LNCaP clone FGC (cell line): Measurements from ENCODE around the gene ASB7.
A peak's percentile ranks its signal among the peaks of the same experiment; 100 is the strongest.

Experiments
- DNase-seq: peaks from one replicate; pipeline ENCODE4 v3.0.0-alpha.2; 2011; ENCODE audit warnings: low read depth
- H3K4me3 ChIP-seq: 2 replicates; pipeline ENCODE4 v1.5.1; 2011; ENCODE audit warnings: mild to moderate bottlenecking, low read depth, low read length, control low read depth
- CTCF ChIP-seq: IDR thresholded peaks from 2 replicates; pipeline ENCODE4 v1.5.1; 2012; ENCODE audit warnings: mild to moderate bottlenecking; ENCODE audit not compliant: control insufficient read depth, insufficient read depth; ENCODE audit errors: extremely low read depth

Gene ASB7

DNA sequence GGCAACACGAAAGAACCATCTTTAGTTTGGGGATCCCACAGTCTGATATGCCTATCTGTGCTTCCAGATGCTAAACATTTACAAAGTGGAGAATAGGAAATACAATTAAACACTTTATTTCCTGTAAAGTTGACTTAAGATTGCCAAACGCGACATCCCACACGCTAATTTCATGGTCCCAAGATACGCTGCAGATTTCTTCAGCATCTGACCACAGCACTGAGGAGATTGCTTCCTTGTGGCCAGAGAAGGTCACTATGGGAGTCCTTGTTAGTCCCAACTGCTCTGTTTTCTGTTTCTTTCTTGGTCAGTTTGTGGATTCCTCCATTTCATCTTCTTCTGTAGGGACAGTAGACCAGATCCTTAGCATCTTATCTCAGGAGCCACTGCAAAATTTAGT, 43.3 kb downstream of the ASB7 start:
- no peak overlapping the region for H3K4me3 ChIP-seq
- TF ChIP-seq CTCF, result no peak
- no peak for DNase-seq

DNA sequence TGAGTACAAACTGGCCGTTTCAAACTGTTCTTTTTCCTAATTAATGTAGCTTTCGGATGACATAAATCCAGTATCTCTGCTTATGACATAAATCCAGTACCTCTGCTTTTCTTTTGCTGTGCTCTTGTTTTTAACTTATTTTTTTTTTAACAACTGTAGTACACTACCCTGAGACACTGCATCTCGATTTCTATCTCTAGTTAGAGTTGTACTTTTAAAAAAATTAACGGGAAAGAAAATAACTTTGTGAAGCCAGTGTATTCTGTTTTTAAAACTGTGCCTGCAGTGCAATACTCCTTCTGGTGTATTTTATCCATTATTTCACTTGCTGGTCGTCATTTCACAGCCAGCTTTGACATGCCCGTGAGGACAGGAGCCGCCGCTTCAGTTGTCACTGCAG, 46.6 kb downstream of the ASB7 start:
- TF ChIP-seq CTCF, result no peak
- DNase-seq, result no peak
- no peak overlapping the region for H3K4me3 ChIP-seq

GRCh38 chr15:100650685-100651084, 48.3 kb downstream of the ASB7 start:
- no peak for DNase-seq
- peak; percentile 50 for TF ChIP-seq CTCF
- no peak overlapping the region for H3K4me3 ChIP-seq

- no peak overlapping the region for H3K4me3 ChIP-seq
- no peak for TF ChIP-seq CTCF
- no peak for DNase-seq
Observed at GRCh38 chr15:100651253-100651652, 48.9 kb downstream of the ASB7 start.

- no peak overlapping the region for H3K4me3 ChIP-seq
- no peak for DNase-seq
- no peak for TF ChIP-seq CTCF
Observed at GRCh38 chr15:100652116-100652515, 49.7 kb downstream of the ASB7 start.

DNA sequence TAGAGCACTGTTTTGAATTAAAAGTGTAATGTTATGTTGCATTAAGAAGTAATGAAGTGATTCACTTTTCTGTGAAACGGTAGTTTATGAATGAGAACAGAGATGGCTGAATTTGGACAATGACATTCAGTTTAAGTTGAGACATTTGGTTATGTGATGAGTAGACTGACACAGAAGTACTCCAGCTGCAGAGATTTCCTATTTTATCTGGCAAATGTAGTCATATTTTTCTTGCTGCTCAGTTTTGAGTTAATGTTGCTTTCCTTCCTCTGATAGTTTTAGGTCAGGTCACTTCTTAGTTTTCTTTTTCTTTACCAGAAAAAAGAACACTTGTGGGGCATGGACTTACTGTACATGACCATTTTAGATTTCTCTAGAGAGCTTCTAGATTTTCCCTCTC, 51.2 kb downstream of the ASB7 start:
- DNase-seq, result no peak
- TF ChIP-seq CTCF, result no peak
- H3K4me3 ChIP-seq, result no peak overlapping the region

DNA sequence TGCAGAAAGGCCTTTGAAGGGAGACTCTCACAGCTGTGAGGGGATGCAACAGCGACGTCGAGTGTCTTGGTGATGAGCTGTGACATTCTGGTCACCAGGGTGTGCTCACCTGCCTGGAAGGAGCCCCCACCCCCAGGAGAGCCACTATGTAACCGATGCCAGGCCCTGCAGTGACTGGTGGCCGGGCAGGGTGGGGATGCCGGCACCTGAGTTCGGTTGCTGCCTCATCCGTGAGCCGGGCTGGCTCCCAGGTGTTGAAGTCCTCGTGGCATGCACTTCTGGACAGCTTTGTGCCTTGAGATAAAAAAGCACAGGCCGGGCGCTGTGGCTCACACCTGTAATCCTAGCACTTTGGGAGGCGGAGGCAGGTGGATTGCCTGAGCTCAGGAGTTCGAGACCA, 56.5 kb downstream of the ASB7 start:
- TF ChIP-seq CTCF, result no peak
- no peak for DNase-seq
- no peak overlapping the region for H3K4me3 ChIP-seq
